ENCODE data around the gene APP. TPM values are rescaled to one million over a fixed set of nuclear protein-coding genes. Genes with fewer than 3 reads are reported as not detected.

APP gene
- total RNA-seq, 1 donor: 373 TPM

- Histone ChIP-seq H3K27me3 (ENCODE audit: insufficient read depth, low read length) (peaks cover 10% of the 10 kb centered on the region), H3K9me3 (ENCODE audit: low read depth, low read length) (no peaks in the 10 kb centered on the region), H2AFZ (ENCODE audit: low read length) (no peak overlapping the region), H3K79me2 (ENCODE audit: insufficient read depth, low read length) (no peaks in the 10 kb centered on the region), H3K4me3 (ENCODE audit: insufficient read depth, low read length) (no peak overlapping the region), H3K4me2 (ENCODE audit: insufficient read depth, low read length) (no peak overlapping the region), H3K36me3 (ENCODE audit: insufficient read depth, low read length) (no peaks in the 10 kb centered on the region), H4K20me1 (ENCODE audit: insufficient read depth, low read length) (no peaks in the 10 kb centered on the region), H3K4me1 (ENCODE audit: insufficient read depth, low read length) (no peaks in the 10 kb centered on the region), H3K27ac (ENCODE audit: low read depth, low read length) (no peak overlapping the region)
- DNase-seq (ENCODE audit: insufficient read length, low spot score, missing footprints): peak; percentile 70
- TF ChIP-seq CTCF (IDR thresholded peaks at IDR 0.05; ENCODE audit: extremely low read depth, low read depth, low read length): no peak
Measured at GRCh38 chr21:25862112-25862511, 308.5 kb downstream of the APP start.

- H3K36me3 ChIP-seq (ENCODE audit: insufficient read depth, low read length): no peaks in the 10 kb centered on the region
- no peak for DNase-seq (ENCODE audit: insufficient read length, low spot score, missing footprints)
- H3K4me3 ChIP-seq (ENCODE audit: insufficient read depth, low read length): no peak overlapping the region
- no peaks in the 10 kb centered on the region for H3K4me1 ChIP-seq (ENCODE audit: insufficient read depth, low read length)
- no peaks in the 10 kb centered on the region for H3K79me2 ChIP-seq (ENCODE audit: insufficient read depth, low read length)
- no peaks in the 10 kb centered on the region for H3K9me3 ChIP-seq (ENCODE audit: low read depth, low read length)
- H4K20me1 ChIP-seq (ENCODE audit: insufficient read depth, low read length): no peaks in the 10 kb centered on the region
- H3K4me2 ChIP-seq (ENCODE audit: insufficient read depth, low read length): no peak overlapping the region
- peaks cover 15% of the 10 kb centered on the region for H3K27me3 ChIP-seq (ENCODE audit: insufficient read depth, low read length)
- TF ChIP-seq CTCF (IDR thresholded peaks at IDR 0.05; ENCODE audit: extremely low read depth, low read depth, low read length): no peak
- no peak overlapping the region for H3K27ac ChIP-seq (ENCODE audit: low read depth, low read length)
- H2AFZ ChIP-seq (ENCODE audit: low read length): no peak overlapping the region
Measured at GRCh38 chr21:25859235-25859929, 311.2 kb downstream of the APP start.

GRCh38 chr21:25858325-25858724 is 312.2 kb downstream of the APP start:
- H2AFZ ChIP-seq (ENCODE audit: low read length): no peak overlapping the region

More at GRCh38 chr21:25858325-25858724, 312.2 kb downstream of the APP start:
- H3K27ac ChIP-seq (ENCODE audit: low read depth, low read length): no peak overlapping the region
- H3K4me3 ChIP-seq (ENCODE audit: insufficient read depth, low read length): no peak overlapping the region
- TF ChIP-seq CTCF (IDR thresholded peaks at IDR 0.05; ENCODE audit: extremely low read depth, low read depth, low read length): no peak
- DNase-seq (ENCODE audit: insufficient read length, low spot score, missing footprints): no peak
- no peaks in the 10 kb centered on the region for H3K9me3 ChIP-seq (ENCODE audit: low read depth, low read length)
- H3K4me2 ChIP-seq (ENCODE audit: insufficient read depth, low read length): no peak overlapping the region
- no peaks in the 10 kb centered on the region for H3K36me3 ChIP-seq (ENCODE audit: insufficient read depth, low read length)
- no peaks in the 10 kb centered on the region for H3K4me1 ChIP-seq (ENCODE audit: insufficient read depth, low read length)
- H4K20me1 ChIP-seq (ENCODE audit: insufficient read depth, low read length): no peaks in the 10 kb centered on the region
- no peaks in the 10 kb centered on the region for H3K79me2 ChIP-seq (ENCODE audit: insufficient read depth, low read length)
- peaks cover 15% of the 10 kb centered on the region for H3K27me3 ChIP-seq (ENCODE audit: insufficient read depth, low read length)

Measured in osteoblast (primary cell).